HepG2 (cell line): ENCODE data around the gene ANXA2. TPM values are rescaled to one million over a fixed set of nuclear protein-coding genes. Genes with fewer than 3 reads are reported as not detected.

Experiments used
- CREM ChIP-seq, 2 experiments: sonication (generic) in 1 of 2; formaldehyde crosslinking in 1 of 2; IDR thresholded peaks; 2 replicates each; pipeline versions ENCODE4 v1.4.0 to v1.6.1; 2016 to 2020; ENCODE audit warnings: antibody characterized with exemption in 1 of 2, mild to moderate bottlenecking in 1 of 2, missing genetic modification reagents in 1 of 2
- KDM1A ChIP-seq: IDR thresholded peaks from 2 replicates; pipeline ENCODE4 v1.6.1; 2016; ENCODE audit warnings: missing compliant biosample characterization
- NAIF1 ChIP-seq: sonication (generic); formaldehyde crosslinking; IDR thresholded peaks from 2 replicates; pipeline ENCODE4 v1.5.0; 2020; ENCODE audit warnings: mild to moderate bottlenecking, missing genetic modification reagents, borderline replicate concordance
- PCBP2 ChIP-seq: fragments of 200-400 bp; formaldehyde crosslinking; optimal IDR thresholded peaks from 2 replicates; pipeline ENCODE3; 2018; ENCODE audit warnings: low read length, low read depth; ENCODE audit not compliant: poor library complexity, severe bottlenecking
- RBM22 ChIP-seq: fragments of 200-400 bp; formaldehyde crosslinking; optimal IDR thresholded peaks from 2 replicates; pipeline ENCODE3; 2017; ENCODE audit warnings: mild to moderate bottlenecking, low read length, moderate library complexity
- SIX1 ChIP-seq: sonication (generic); formaldehyde crosslinking; IDR thresholded peaks from 2 replicates; pipeline ENCODE4 v1.4.0; 2020; ENCODE audit warnings: missing genetic modification reagents, borderline replicate concordance
- SOX13 ChIP-seq, 3 experiments: fragments of 450-650 bp in 1 of 3; sonication (generic) in 1 of 3; formaldehyde crosslinking in 1 of 3; IDR thresholded peaks in 2 of 3; conservative IDR thresholded peaks in 1 of 3; 2 replicates each; pipeline versions ENCODE4 v1.5.0 to v1.6.1; 2016 to 2020; ENCODE audit warnings: antibody characterized with exemption in 1 of 3, mild to moderate bottlenecking in 1 of 3, missing compliant biosample characterization in 1 of 3, missing genetic modification reagents in 1 of 3, moderate library complexity in 1 of 3
- TBL1XR1 ChIP-seq: fragments of 150-350 bp; IDR thresholded peaks from 2 replicates; pipeline ENCODE4 v1.6.1; 2014; ENCODE audit warnings: borderline replicate concordance, low read length; ENCODE audit not compliant: partially characterized antibody
- ZFP82 ChIP-seq: sonication (generic); formaldehyde crosslinking; IDR thresholded peaks from 2 replicates; pipeline ENCODE4 v1.5.1; 2020; ENCODE audit warnings: mild to moderate bottlenecking, missing genetic modification reagents, borderline replicate concordance
- ZNF138 ChIP-seq: sonication (generic); formaldehyde crosslinking; IDR thresholded peaks from 2 replicates; pipeline ENCODE4 v1.5.0; 2020; ENCODE audit warnings: mild to moderate bottlenecking, low read depth, missing genetic modification reagents
- ZNF207 ChIP-seq: fragments of 450-650 bp; IDR thresholded peaks from 2 replicates; pipeline ENCODE4 v1.6.1; 2016; ENCODE audit warnings: antibody characterized with exemption, borderline replicate concordance
- ZNF414 ChIP-seq: sonication (generic); formaldehyde crosslinking; IDR thresholded peaks from 2 replicates; pipeline ENCODE4 v1.5.0; 2020; ENCODE audit warnings: missing genetic modification reagents
- ZNF644 ChIP-seq: IDR thresholded peaks from 2 replicates; pipeline ENCODE4 v1.6.1; 2016; ENCODE audit warnings: low read depth
- ZNF782 ChIP-seq: sonication (generic); formaldehyde crosslinking; IDR thresholded peaks from 2 replicates; pipeline ENCODE4 v1.4.0; 2020; ENCODE audit warnings: missing genetic modification reagents, mild to moderate bottlenecking, borderline replicate concordance
- ZSCAN9 ChIP-seq: IDR thresholded peaks from 2 replicates; pipeline ENCODE4 v1.6.1; 2016; ENCODE audit warnings: borderline replicate concordance
- polyA plus RNA-seq, 8 experiments: library from polyadenylated mRNA; depleted of rRNA in 3 of 8; stranded (reverse) in 7 of 8; unstranded in 1 of 8; fragments of >200 nt; fragmentation: Illumina TruSeq in 4 of 8; extraction: Trizol in 4 of 8; gene quantifications; 2 replicates each; pipeline versions ENCODE4 v1.2.1 to v1.2.3, GENCODE V29; 2011 to 2016; ENCODE audit warnings: low read depth in 4 of 8, missing spikeins in 1 of 8, mixed read lengths in 1 of 8; ENCODE audit not compliant: insufficient read depth in 1 of 8
- total RNA-seq, 5 experiments: library from RNA; depleted of rRNA; stranded (reverse); fragments of >200 nt; fragmentation: Illumina TruSeq; extraction: Trizol; gene quantifications; 2 replicates each; pipeline ENCODE4 v1.2.3, GENCODE V29; 2016; ENCODE audit warnings: low read depth in 1 of 5
- TF ChIP-seq, protein P1 (sequence below): sonication (generic); formaldehyde crosslinking; IDR thresholded peaks from 2 replicates; pipeline ENCODE4 v1.5.0; 2020; ENCODE audit warnings: missing genetic modification reagents
- TF ChIP-seq, protein P2 (sequence below): IDR thresholded peaks from 2 replicates; pipeline ENCODE4 v1.6.1; 2012; ENCODE audit warnings: low read depth, low read length, improper control_type of control experiment
- TF ChIP-seq, protein P3 (sequence below): sonication (generic); formaldehyde crosslinking; IDR thresholded peaks from 2 replicates; pipeline ENCODE4 v1.4.0; 2020; ENCODE audit warnings: mild to moderate bottlenecking, missing genetic modification reagents

ANXA2 gene
- total and polyA plus RNA-seq, 2 of the 13 experiments (the other 11 are each of a cell fraction or from before 2014, with no cell fraction given), result 196 to 613 TPM

DNA sequence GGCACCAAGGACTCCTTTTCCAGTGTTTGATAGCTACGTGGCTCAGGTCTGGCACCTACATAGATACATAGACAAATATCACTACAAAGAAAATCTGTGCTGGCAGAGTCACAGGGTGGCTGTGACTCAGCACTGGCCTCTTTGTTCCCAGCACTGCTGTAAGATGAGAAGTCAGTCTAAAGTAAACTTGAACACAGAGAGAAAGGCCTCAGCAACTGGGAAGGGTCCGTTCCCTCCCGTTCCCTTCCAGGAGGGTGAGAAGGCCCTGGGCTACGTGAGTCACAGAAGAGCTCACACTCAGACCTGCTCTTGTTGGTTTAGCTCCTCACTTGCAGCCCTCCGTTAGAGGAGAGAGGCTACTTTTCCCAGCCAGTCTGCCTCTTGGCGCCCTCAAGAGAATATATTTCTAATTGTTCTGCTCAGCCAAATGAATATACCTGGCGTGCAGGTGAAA is 23.1 kb downstream of the ANXA2 start (continued):
- TF ChIP-seq SOX13 (IDR thresholded peaks at IDR 0.05) (peak; percentile 89), SOX13 (CRISPR knock-in tag; conservative IDR thresholded peaks at IDR 0.05 in 1 of 2, IDR thresholded peaks at IDR 0.05 in 1 of 2) (peak in 1 of 2 experiments; percentile 99; a peak in 2 of 4 replicates), ZFP82 (no peak), ZSCAN9 (CRISPR knock-in tag) (peak; percentile 72), ZNF138 (CRISPR knock-in tag) (no peak), PCBP2 (no peak), ZNF644 (no peak), ZNF782 (CRISPR knock-in tag) (no peak), ZNF207 (no peak), ZNF414 (CRISPR knock-in tag) (no peak; the same call in 1 of the 2 replicates), TBL1XR1 (no peak), KDM1A (CRISPR knock-in tag) (no peak), NAIF1 (CRISPR knock-in tag) (no peak), SIX1 (CRISPR knock-in tag) (peak; percentile 98), CREM (IDR thresholded peaks at IDR 0.05) (peak; percentile 70), CREM (CRISPR knock-in tag; IDR thresholded peaks at IDR 0.05) (no peak), RBM22 (no peak)
- TF ChIP-seq, protein P1, sequence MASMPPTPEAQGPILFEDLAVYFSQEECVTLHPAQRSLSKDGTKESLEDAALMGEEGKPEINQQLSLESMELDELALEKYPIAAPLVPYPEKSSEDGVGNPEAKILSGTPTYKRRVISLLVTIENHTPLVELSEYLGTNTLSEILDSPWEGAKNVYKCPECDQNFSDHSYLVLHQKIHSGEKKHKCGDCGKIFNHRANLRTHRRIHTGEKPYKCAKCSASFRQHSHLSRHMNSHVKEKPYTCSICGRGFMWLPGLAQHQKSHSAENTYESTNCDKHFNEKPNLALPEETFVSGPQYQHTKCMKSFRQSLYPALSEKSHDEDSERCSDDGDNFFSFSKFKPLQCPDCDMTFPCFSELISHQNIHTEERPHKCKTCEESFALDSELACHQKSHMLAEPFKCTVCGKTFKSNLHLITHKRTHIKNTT (CRISPR knock-in tag), result no peak
- TF ChIP-seq, protein P2, sequence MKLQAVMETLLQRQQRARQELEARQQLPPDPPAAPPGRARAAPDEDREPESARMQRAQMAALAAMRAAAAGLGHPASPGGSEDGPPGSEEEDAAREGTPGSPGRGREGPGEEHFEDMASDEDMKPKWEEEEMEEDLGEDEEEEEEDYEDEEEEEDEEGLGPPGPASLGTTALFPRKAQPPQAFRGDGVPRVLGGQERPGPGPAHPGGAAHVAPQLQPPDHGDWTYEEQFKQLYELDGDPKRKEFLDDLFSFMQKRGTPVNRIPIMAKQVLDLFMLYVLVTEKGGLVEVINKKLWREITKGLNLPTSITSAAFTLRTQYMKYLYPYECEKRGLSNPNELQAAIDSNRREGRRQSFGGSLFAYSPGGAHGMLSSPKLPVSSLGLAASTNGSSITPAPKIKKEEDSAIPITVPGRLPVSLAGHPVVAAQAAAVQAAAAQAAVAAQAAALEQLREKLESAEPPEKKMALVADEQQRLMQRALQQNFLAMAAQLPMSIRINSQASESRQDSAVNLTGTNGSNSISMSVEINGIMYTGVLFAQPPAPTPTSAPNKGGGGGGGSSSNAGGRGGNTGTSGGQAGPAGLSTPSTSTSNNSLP, result peak; percentile 82
- TF ChIP-seq, protein P3, sequence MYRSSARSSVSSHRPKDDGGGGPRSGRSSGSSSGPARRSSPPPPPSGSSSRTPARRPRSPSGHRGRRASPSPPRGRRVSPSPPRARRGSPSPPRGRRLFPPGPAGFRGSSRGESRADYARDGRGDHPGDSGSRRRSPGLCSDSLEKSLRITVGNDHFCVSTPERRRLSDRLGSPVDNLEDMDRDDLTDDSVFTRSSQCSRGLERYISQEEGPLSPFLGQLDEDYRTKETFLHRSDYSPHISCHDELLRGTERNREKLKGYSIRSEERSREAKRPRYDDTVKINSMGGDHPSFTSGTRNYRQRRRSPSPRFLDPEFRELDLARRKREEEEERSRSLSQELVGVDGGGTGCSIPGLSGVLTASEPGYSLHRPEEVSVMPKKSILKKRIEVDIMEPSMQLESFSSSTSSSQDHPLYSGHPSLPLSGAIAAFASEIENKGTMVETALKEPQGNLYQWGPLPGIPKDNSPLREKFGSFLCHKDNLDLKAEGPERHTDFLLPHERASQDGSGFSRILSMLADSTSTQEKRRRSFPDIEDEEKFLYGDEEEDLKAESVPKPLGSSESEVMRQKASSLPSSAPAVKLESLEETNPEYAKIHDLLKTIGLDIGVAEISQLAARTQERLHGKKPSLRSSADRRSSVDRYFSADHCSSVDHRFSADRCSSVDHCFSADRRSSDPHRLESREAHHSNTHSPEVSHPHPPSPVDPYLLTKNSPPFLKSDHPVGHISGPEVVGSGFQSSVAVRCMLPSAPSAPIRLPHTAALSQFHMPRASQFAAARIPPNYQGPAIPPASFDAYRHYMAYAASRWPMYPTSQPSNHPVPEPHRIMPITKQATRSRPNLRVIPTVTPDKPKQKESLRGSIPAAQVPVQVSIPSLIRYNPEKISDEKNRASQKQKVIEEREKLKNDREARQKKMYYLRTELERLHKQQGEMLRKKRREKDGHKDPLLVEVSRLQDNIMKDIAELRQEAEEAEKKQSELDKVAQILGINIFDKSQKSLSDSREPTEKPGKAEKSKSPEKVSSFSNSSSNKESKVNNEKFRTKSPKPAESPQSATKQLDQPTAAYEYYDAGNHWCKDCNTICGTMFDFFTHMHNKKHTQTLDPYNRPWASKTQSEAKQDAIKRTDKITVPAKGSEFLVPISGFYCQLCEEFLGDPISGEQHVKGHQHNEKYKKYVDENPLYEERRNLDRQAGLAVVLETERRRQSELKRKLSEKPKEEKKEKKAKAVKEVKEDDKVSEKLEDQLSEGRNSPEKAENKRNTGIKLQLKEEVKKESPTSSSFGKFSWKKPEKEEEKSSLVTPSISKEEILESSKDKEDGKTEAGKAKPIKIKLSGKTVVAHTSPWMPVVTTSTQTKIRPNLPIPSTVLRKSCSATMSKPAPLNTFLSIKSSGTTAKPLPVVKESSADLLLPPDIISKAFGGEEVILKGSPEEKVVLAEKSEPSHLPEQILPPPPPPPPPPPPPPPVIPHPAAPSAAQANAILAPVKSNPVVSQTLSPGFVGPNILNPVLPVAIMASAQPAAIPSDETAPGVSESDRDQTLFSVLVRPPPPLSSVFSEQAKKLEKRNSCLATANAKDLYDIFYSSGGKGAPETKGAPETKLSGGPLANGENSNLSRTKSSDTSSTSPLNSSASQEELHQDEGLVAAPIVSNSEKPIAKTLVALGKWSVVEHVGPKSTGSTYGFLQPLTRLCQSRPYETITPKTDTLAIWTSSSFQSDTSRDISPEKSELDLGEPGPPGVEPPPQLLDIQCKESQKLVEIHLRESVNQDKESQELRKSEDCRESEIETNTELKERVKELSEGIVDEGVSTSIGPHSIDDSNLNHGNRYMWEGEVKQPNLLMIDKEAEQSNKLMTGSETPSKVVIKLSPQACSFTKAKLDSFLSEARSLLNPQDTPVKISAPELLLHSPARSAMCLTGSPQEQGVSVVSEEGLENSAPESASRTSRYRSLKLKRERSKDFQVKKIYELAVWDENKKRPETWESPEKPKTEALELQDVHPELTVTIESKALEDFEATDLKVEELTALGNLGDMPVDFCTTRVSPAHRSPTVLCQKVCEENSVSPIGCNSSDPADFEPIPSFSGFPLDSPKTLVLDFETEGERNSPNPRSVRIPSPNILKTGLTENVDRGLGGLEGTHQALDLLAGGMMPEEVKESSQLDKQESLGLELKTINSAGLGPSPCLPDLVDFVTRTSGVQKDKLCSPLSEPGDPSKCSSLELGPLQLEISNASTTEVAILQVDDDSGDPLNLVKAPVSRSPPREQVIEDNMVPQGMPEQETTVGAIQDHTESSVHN (CRISPR knock-in tag), result no peak
